Neuron (in vitro differentiated cells): Measurements from ENCODE around the gene COX4I2.

Source experiments
- H2AFZ ChIP-seq: one replicate; pipeline ENCODE4 v1.6.1; 2013; ENCODE audit warnings: low read depth, mild to moderate bottlenecking, inconsistent platforms, low read length, moderate library complexity
- H3K27me3 ChIP-seq: one replicate; pipeline ENCODE4 v1.6.1; 2013; ENCODE audit warnings: low read length; ENCODE audit not compliant: insufficient read depth
- H3K36me3 ChIP-seq: one replicate; pipeline ENCODE4 v1.6.1; 2013; ENCODE audit warnings: low read length; ENCODE audit not compliant: insufficient read depth
- H3K4me1 ChIP-seq: one replicate; pipeline ENCODE4 v1.6.1; 2013; ENCODE audit warnings: low read length; ENCODE audit not compliant: insufficient read depth
- H3K4me3 ChIP-seq: 2 replicates; pipeline ENCODE4 v1.5.1; 2013; ENCODE audit warnings: mild to moderate bottlenecking, low read length, moderate library complexity
- H3K9me3 ChIP-seq: one replicate; pipeline ENCODE4 v1.6.1; 2013; ENCODE audit warnings: low read length

The COX4I2 gene

GRCh38 chr20:31669876-31670275 is 32.2 kb downstream of the COX4I2 start:
- no peaks in the 10 kb centered on the region for H3K9me3 ChIP-seq
- no peaks in the 10 kb centered on the region for H3K27me3 ChIP-seq
- peaks cover 3% of the 10 kb centered on the region for H3K4me1 ChIP-seq
- H3K36me3 ChIP-seq: peaks cover 22% of the 10 kb centered on the region
- no peak overlapping the region for H2AFZ ChIP-seq
- H3K4me3 ChIP-seq: no peak overlapping the region

DNA sequence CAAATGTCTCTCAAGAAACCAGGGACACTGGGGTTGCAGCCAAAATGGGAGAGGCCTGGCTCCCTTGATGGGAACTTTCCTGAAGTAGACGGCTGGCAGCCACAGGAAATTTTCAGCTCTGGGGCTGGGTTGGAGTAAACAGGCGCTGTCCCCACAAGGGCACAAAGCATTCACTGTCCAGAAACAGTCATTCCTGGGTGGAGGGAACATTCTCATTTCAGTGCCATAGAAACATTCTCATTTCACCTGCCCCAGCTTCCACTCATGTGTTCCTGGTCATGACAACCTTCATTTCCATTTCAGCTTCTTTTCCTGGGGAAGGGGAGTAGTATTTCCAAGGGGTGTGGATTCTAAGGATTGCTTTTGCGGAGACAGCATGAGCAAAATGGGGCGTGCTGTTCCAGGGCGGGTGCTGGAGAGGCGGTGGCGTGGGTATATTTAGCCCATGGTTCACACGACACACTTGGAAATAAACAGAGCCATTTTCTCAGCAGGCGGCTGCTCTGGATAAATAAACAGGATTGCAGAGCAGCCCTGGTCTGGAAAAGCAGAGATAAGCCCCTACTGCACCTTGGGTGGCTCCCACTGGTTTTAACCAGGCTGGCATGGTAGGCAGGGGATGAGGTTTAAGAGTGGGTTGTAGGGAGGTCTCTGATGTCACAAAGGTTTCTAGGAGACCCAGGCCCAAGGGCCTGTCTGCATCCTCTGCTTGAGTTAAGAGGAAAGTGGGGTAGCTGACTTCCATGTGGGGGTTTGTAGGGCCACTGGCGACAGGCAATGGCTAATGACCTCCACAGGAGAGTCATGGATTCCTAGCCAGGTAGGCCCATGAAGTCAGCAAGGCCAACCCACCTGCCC is 32.9 kb downstream of the COX4I2 start:
- Histone ChIP-seq H3K36me3 (peaks cover 15% of the 10 kb centered on the region), H3K9me3 (no peaks in the 10 kb centered on the region), H3K27me3 (no peaks in the 10 kb centered on the region), H3K4me3 (no peak overlapping the region), H3K4me1 (no peaks in the 10 kb centered on the region), H2AFZ (no peak overlapping the region)

DNA sequence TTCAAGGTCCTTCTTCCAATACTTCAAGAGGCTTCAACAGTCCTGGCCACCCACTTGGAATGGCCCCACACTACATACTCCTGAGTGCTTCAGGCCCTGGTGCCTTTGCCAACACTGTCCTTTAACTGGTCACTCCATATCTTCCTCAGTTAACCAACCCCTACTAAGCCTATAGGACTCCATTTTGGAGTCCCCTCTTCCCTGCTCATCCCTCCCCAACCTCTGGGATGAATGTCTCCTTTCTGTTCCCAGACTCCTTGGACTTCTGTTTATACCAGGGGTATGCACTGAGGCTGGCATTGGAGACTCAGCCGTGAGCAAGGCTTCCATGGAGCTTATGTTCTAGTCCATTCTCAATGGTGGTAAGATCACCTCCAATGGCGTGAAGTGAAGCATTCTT is 33.6 kb downstream of the COX4I2 start:
- H3K4me1 ChIP-seq: no peaks in the 10 kb centered on the region
- no peaks in the 10 kb centered on the region for H3K27me3 ChIP-seq
- no peak overlapping the region for H3K4me3 ChIP-seq
- H2AFZ ChIP-seq: no peak overlapping the region
- peaks cover 9% of the 10 kb centered on the region for H3K36me3 ChIP-seq
- H3K9me3 ChIP-seq: no peaks in the 10 kb centered on the region

GRCh38 chr20:31673435-31673834 is 35.7 kb downstream of the COX4I2 start:
- peaks cover under 1% of the 10 kb centered on the region for H3K4me1 ChIP-seq
- no peak overlapping the region for H3K4me3 ChIP-seq
- H3K36me3 ChIP-seq: peaks cover 5% of the 10 kb centered on the region

DNA sequence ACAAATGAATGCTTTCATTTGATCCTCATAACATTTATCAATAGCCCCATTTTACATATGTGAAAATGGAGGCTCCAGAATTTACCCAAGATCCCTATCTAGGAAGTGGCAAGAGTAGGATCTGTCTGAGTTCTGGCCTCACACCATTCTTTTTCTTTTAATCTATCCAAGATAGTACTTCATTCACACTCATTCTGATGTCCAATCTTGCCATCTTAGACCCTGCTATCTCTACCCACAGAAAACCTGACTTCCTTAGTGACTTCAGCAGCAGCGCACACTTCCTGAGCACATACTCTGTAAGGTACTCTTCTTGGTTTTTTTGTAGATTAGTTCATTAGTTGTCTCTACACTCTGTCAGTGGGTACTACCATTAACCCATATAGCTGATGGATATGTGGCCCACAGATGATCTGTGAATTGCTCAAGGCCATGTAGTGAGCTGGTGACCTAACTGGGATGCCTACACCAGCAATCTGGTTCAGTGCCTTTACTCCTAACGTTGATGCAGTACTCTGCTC is 36.3 kb downstream of the COX4I2 start:
- Histone ChIP-seq H3K36me3 (peaks cover 5% of the 10 kb centered on the region), H2AFZ (no peak overlapping the region), H3K4me1 (peaks cover 6% of the 10 kb centered on the region), H3K4me3 (no peak overlapping the region), H3K9me3 (no peaks in the 10 kb centered on the region), H3K27me3 (no peaks in the 10 kb centered on the region)

More at GRCh38 chr20:31673435-31673834, 35.7 kb downstream of the COX4I2 start:
- Histone ChIP-seq H3K9me3 (no peaks in the 10 kb centered on the region), H2AFZ (no peak overlapping the region), H3K27me3 (no peaks in the 10 kb centered on the region)

DNA sequence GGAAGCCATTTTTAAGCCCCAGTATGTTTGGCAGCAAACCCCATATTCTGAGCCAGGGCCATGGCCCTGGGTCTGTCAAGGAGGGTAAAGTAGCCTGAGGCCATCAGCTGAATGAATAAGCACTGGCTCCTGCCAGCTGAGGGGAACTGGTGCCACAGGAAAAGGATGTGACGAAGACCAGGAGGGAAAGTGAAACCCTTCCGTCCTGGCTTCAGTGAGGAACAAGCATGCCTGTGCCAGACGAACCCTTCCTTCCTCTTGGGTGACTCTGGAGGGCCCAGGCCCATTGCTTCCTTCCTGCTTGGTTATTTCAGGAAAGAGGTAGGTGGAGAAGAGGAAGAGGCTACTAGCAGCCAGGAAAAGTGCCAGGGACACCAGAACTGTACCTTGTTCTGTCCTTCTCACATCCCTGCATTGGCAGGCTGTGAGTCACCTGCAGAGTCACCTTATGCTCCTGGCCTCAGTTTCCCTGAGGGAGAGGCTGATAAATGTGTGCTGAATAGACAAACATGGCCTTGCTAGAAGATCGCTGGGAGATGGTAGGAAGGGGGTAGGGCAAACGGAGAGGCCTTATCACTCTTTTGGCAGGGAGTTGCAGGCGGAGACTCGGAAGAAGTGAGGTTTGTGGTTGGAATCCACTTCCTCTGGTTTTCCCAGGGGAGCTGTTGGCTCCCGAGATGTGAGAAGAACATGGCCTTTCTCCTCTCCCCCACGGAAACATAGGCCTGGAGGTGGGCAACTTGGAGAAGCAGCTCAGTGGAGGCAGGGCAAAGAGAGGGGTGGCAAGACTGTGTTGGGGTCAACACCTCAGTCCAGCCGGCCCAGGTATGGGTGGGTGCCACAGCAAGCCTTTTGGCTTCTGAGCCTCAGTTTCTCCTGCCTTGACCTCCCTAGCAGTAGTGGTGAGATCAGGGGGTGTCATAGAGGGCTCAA is 37.4 kb downstream of the COX4I2 start:
- Histone ChIP-seq H3K27me3 (no peaks in the 10 kb centered on the region), H3K36me3 (peaks cover 8% of the 10 kb centered on the region), H3K4me3 (no peak overlapping the region), H3K9me3 (no peaks in the 10 kb centered on the region), H3K4me1 (peaks cover 8% of the 10 kb centered on the region), H2AFZ (no peak overlapping the region)

- Histone ChIP-seq H2AFZ (no peak overlapping the region), H3K9me3 (no peaks in the 10 kb centered on the region), H3K4me1 (peaks cover 8% of the 10 kb centered on the region), H3K27me3 (no peaks in the 10 kb centered on the region), H3K4me3 (no peak overlapping the region), H3K36me3 (peaks cover 12% of the 10 kb centered on the region)
Observed at GRCh38 chr20:31675828-31676608, 38.3 kb downstream of the COX4I2 start.

GRCh38 chr20:31676609-31676989 is 38.9 kb downstream of the COX4I2 start:
- H3K4me3 ChIP-seq: no peak overlapping the region
- H3K27me3 ChIP-seq: no peaks in the 10 kb centered on the region
- H3K36me3 ChIP-seq: peaks cover 13% of the 10 kb centered on the region
- peaks cover 8% of the 10 kb centered on the region for H3K4me1 ChIP-seq
- no peaks in the 10 kb centered on the region for H3K9me3 ChIP-seq
- no peak overlapping the region for H2AFZ ChIP-seq

- Histone ChIP-seq H3K36me3 (peaks cover 13% of the 10 kb centered on the region), H3K9me3 (no peaks in the 10 kb centered on the region), H3K4me3 (no peak overlapping the region), H3K27me3 (no peaks in the 10 kb centered on the region), H3K4me1 (peaks cover 8% of the 10 kb centered on the region), H2AFZ (no peak overlapping the region)
Observed at GRCh38 chr20:31677553-31678260, 40.0 kb downstream of the COX4I2 start.

DNA sequence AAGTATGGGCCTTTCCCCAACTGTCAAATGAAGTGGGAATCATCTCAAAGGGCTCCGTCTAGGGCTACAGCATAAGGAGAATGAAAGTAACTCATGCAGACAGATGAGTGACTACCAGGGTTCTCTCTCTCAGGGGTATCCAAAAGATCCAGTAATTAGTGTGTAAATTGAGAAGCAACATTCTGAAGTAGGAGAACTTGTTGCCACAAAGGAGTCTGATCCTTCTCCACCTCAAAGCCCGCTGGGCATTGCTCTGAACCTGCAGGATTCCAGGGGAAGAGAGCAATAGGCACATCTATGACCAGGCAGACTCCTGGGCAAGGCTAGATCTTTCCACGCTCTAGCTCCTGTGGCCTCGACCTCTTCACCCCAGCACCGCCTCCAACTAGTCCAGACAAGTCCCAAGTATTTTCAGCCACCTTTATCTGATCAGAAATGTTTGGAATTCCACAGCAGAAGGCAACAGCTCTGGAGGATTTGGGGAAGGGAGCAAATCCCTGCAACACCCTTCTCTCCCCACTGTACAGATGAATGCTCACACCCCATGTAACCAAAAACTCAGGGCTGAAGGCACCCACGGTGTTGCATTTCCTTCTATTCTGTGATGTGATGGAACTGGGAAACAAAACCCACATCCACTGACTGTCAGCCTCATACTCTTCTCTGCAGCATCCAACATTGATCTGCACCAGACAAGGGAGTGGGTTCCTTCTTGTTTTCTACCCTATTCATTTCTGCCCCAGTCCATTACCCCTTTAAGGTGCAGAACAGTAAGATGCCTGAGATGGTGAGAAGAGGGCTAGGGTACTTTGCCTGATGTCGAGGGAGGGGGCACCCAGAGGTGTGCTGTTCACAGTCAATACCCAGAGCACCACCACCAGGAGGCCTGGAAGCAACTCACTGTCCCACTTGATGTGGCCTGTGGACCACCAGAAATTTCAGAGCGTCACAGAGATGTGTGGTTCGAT is 41.0 kb downstream of the COX4I2 start:
- peaks cover 10% of the 10 kb centered on the region for H3K36me3 ChIP-seq
- H2AFZ ChIP-seq: no peak overlapping the region
- H3K4me3 ChIP-seq: no peak overlapping the region
- H3K9me3 ChIP-seq: no peaks in the 10 kb centered on the region
- H3K27me3 ChIP-seq: no peaks in the 10 kb centered on the region
- peaks cover 8% of the 10 kb centered on the region for H3K4me1 ChIP-seq
